ENCODE measurements around the gene DGKB.

Gene DGKB

DNA sequence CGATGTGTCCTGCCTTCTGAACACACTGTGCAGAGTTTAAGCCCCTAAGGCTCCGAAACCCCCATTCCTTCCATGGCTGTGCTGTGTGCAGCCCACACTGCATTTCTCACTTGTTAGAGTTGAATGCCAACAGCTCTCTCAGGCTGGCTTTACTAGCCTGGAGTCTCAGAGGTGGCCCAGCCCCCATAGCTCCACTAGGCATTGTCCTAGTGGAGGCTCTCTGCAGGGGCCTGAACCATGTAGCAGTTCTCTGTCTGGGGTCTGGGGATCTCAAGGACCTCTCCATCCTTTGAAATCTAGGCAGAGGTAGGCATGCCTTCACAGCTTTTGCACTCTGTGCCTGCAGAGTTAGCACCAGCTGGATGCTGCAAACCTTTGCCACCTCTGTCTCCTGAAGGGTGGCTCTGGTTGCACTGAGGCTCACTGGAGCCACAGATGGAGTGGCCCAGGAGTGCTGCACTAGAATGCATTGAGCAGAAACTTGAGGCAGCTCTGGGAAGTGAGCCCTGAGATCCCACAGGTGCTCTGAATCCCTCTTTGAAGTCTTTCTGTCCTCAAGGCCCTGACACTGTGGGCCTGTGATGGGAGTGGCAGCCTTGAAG, 301.7 kb downstream of the DGKB start:
- no peak overlapping the region for H3K9ac ChIP-seq (ENCODE audit: low read length in 2 of 2)
- H3K9me3 ChIP-seq (ENCODE audit: control insufficient read depth in 2 of 2, low read length in 2 of 2): no peaks in the 10 kb centered on the region
- no peaks in the 10 kb centered on the region for H3K27me3 ChIP-seq (ENCODE audit: control insufficient read depth in 1 of 2, insufficient read depth in 2 of 2, low read length in 2 of 2)
- H3K4me3 ChIP-seq (ENCODE audit: low read length in 2 of 2): no peak overlapping the region
- H3K4me1 ChIP-seq (ENCODE audit: control insufficient read depth, insufficient read depth, low read length): no peaks in the 10 kb centered on the region
- no peak overlapping the region for H3K27ac ChIP-seq (ENCODE audit: low read length)
- no peaks in the 10 kb centered on the region for H3K36me3 ChIP-seq (ENCODE audit: control insufficient read depth in 2 of 2, insufficient read depth in 2 of 2, low read length in 2 of 2)

DNA sequence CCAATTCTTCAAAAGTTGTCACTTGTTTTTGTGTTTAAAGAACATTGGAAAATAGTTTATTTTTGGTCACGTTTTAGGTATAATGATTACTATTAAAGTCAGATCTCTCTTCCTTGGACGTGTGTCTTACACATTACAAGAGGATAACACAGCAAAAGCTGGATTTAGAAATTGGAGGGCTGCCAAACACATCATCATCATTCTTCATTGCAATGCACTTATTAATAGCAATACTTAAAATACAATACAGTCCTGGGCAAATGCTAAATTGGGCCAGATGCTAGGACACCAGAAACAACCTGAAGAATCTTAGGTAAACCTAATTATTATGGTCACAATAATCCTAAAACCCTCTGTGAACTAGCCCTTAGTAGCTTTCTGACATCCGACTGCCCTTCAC, 303.6 kb downstream of the DGKB start:
- H3K36me3 ChIP-seq (ENCODE audit: control insufficient read depth in 2 of 2, insufficient read depth in 2 of 2, low read length in 2 of 2): no peaks in the 10 kb centered on the region

DNA sequence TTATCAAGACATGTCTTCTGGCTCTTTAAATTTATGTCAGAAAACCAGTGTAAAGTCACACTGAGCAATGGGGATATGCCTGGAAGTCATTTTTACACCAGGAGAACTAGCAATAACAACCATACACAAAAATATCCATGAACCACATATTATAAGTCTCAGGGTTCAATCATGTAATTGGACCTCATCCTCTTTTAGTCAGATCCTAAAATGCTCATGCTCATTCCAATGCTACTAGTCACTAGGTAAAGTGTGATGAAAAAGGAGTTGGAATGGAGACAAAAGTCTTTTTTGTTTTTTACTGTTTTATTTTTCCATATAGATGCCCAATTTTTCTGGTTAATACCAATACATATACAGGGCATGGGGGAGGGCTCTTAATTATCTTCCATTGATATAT, 306.1 kb downstream of the DGKB start:
- Histone ChIP-seq H3K27ac (ENCODE audit: low read length) (no peak overlapping the region), H3K4me3 (ENCODE audit: low read length in 2 of 2) (no peak overlapping the region)

More for the DNA sequence above, 303.6 kb downstream of the DGKB start:
- H3K4me1 ChIP-seq (ENCODE audit: control insufficient read depth, insufficient read depth, low read length): no peaks in the 10 kb centered on the region
- H3K4me3 ChIP-seq (ENCODE audit: low read length in 2 of 2): no peak overlapping the region
- H3K9ac ChIP-seq (ENCODE audit: low read length in 2 of 2): no peak overlapping the region
- no peaks in the 10 kb centered on the region for H3K9me3 ChIP-seq (ENCODE audit: control insufficient read depth in 2 of 2, low read length in 2 of 2)
- H3K27me3 ChIP-seq (ENCODE audit: control insufficient read depth in 1 of 2, insufficient read depth in 2 of 2, low read length in 2 of 2): no peaks in the 10 kb centered on the region
- no peak overlapping the region for H3K27ac ChIP-seq (ENCODE audit: low read length)

DNA sequence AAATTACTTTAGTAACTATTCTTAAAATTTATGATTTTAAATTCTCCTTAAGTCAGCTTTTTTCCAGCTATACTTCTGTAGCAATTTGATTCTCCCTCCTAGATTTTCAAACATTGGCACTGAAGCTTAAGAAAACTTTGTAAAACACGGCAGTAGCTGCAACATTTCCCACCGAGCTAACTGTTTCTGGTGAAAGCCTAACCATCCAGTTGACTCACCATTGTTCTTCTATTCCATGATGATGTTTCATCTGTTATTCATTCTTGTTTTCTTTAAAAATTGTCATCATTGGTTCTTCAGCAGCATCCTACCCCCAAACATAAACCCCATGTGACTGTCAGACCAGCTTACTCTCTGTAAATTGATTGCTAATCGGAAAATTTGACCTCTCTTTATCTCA, 312.3 kb downstream of the DGKB start:
- Histone ChIP-seq H3K9ac (ENCODE audit: low read length in 2 of 2) (no peak overlapping the region), H3K36me3 (ENCODE audit: control insufficient read depth in 2 of 2, insufficient read depth in 2 of 2, low read length in 2 of 2) (no peaks in the 10 kb centered on the region), H3K4me3 (ENCODE audit: low read length in 2 of 2) (no peak overlapping the region), H3K4me1 (ENCODE audit: control insufficient read depth, insufficient read depth, low read length) (no peaks in the 10 kb centered on the region), H3K27me3 (ENCODE audit: control insufficient read depth in 1 of 2, insufficient read depth in 2 of 2, low read length in 2 of 2) (no peaks in the 10 kb centered on the region), H3K9me3 (ENCODE audit: control insufficient read depth in 2 of 2, low read length in 2 of 2) (peaks cover 2 to 4% of the 10 kb centered on the region in 2 donors), H3K27ac (ENCODE audit: low read length) (no peak overlapping the region)

More for the DNA sequence above, 306.1 kb downstream of the DGKB start:
- H3K9ac ChIP-seq (ENCODE audit: low read length in 2 of 2): no peak overlapping the region
- H3K27me3 ChIP-seq (ENCODE audit: control insufficient read depth in 1 of 2, insufficient read depth in 2 of 2, low read length in 2 of 2): no peaks in the 10 kb centered on the region
- no peaks in the 10 kb centered on the region for H3K4me1 ChIP-seq (ENCODE audit: control insufficient read depth, insufficient read depth, low read length)
- no peaks in the 10 kb centered on the region for H3K9me3 ChIP-seq (ENCODE audit: control insufficient read depth in 2 of 2, low read length in 2 of 2)
- H3K36me3 ChIP-seq (ENCODE audit: control insufficient read depth in 2 of 2, insufficient read depth in 2 of 2, low read length in 2 of 2): no peaks in the 10 kb centered on the region

DNA sequence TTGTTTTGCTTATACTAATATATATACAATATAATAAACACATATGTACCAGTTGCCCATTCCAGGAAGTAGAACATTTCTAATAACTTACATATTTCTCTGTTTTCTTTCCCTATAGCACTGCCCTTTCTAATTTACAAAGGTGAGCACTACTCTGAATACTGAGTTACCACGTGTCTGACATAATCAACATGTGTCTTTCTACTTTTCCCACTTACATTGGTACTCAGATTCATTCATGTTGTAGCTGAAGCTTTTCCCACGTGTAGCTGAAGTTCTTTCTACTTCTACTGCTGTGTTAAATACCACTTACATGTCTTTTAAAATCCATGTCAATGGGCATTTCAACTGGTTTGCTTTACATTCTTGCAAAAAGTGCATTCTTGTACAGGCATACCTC, 317.3 kb downstream of the DGKB start:
- Histone ChIP-seq H3K9me3 (ENCODE audit: control insufficient read depth in 2 of 2, low read length in 2 of 2) (peaks cover 2 to 5% of the 10 kb centered on the region in 2 donors), H3K27me3 (ENCODE audit: control insufficient read depth in 1 of 2, insufficient read depth in 2 of 2, low read length in 2 of 2) (no peaks in the 10 kb centered on the region), H3K4me3 (ENCODE audit: low read length in 2 of 2) (no peak overlapping the region), H3K36me3 (ENCODE audit: control insufficient read depth in 2 of 2, insufficient read depth in 2 of 2, low read length in 2 of 2) (no peaks in the 10 kb centered on the region), H3K27ac (ENCODE audit: low read length) (no peak overlapping the region), H3K9ac (ENCODE audit: low read length in 2 of 2) (no peak overlapping the region), H3K4me1 (ENCODE audit: control insufficient read depth, insufficient read depth, low read length) (no peaks in the 10 kb centered on the region)

DNA sequence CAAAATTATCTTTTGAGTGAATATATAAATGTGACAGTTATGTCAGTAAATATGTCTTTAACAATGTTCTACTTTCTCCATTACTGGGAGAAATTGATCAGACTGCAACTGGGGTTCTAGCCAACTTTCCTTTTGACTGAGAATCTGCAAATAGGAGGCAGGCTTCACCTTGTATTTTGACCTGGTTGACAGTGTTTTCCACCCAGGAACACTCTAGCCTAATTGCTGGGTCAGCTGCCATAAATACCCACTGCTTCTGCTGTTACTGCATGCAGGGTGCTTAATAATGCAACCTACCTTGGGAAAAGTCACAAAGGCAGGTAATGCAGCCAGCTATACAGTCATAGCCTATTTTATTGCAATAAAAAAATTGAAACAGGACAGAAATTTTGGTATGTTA, 319.0 kb downstream of the DGKB start:
- Histone ChIP-seq H3K9ac (ENCODE audit: low read length in 2 of 2) (no peak overlapping the region), H3K27ac (ENCODE audit: low read length) (no peak overlapping the region), H3K4me1 (ENCODE audit: control insufficient read depth, insufficient read depth, low read length) (no peaks in the 10 kb centered on the region), H3K9me3 (ENCODE audit: control insufficient read depth in 2 of 2, low read length in 2 of 2) (peaks cover 2 to 5% of the 10 kb centered on the region in 2 donors), H3K27me3 (ENCODE audit: control insufficient read depth in 1 of 2, insufficient read depth in 2 of 2, low read length in 2 of 2) (no peaks in the 10 kb centered on the region), H3K4me3 (ENCODE audit: low read length in 2 of 2) (no peak overlapping the region), H3K36me3 (ENCODE audit: control insufficient read depth in 2 of 2, insufficient read depth in 2 of 2, low read length in 2 of 2) (no peaks in the 10 kb centered on the region)

DNA sequence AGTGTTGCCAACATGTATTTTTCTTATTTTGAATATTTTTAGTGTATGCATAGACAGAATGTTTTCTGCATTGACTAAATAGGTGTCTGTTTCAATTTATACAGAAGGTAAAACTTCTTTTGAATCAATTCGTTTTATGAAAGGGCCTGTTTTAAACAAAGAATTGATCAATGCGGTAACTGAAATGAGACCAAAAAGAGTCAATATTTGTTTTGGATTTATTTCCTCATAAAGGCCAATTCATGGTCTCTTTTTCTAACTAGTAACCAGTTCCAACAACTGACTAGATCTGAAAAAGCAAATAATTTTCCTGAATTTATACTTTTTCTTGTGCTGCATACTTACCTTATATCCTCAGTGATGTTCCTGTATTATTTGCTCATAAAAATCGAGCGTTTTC, 320.5 kb downstream of the DGKB start:
- peaks cover 2 to 5% of the 10 kb centered on the region in 2 donors for H3K9me3 ChIP-seq (ENCODE audit: control insufficient read depth in 2 of 2, low read length in 2 of 2)
- no peak overlapping the region for H3K27ac ChIP-seq (ENCODE audit: low read length)
- H3K36me3 ChIP-seq (ENCODE audit: control insufficient read depth in 2 of 2, insufficient read depth in 2 of 2, low read length in 2 of 2): no peaks in the 10 kb centered on the region
- H3K27me3 ChIP-seq (ENCODE audit: control insufficient read depth in 1 of 2, insufficient read depth in 2 of 2, low read length in 2 of 2): no peaks in the 10 kb centered on the region
- no peak overlapping the region for H3K9ac ChIP-seq (ENCODE audit: low read length in 2 of 2)
- H3K4me1 ChIP-seq (ENCODE audit: control insufficient read depth, insufficient read depth, low read length): no peaks in the 10 kb centered on the region
- H3K4me3 ChIP-seq (ENCODE audit: low read length in 2 of 2): no peak overlapping the region

DNA sequence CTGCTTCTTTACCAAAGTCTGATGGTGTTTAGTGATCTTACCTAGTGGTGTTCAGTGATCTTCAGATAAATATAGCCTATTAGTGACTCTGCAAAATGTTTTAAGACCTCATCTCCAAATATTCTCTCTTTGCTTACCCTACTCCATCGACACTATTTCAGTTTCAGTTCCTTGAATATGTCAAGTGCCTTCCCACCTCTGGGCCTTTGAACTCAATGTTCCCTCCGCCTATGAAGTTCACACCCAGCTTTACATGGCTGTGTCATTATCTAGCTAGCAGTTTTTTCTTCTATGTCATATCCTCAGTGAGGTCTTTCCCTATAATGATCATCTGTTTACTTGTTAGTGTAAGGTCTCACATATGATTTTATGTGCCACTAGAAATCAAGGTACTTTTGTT, 322.6 kb downstream of the DGKB start:
- Histone ChIP-seq H3K4me1 (ENCODE audit: control insufficient read depth, insufficient read depth, low read length) (no peaks in the 10 kb centered on the region), H3K4me3 (ENCODE audit: low read length in 2 of 2) (no peak overlapping the region), H3K9me3 (ENCODE audit: control insufficient read depth in 2 of 2, low read length in 2 of 2) (no peaks in the 10 kb centered on the region), H3K27ac (ENCODE audit: low read length) (no peak overlapping the region), H3K27me3 (ENCODE audit: control insufficient read depth in 1 of 2, insufficient read depth in 2 of 2, low read length in 2 of 2) (no peaks in the 10 kb centered on the region), H3K36me3 (ENCODE audit: control insufficient read depth in 2 of 2, insufficient read depth in 2 of 2, low read length in 2 of 2) (no peaks in the 10 kb centered on the region), H3K9ac (ENCODE audit: low read length in 2 of 2) (no peak overlapping the region)

DNA sequence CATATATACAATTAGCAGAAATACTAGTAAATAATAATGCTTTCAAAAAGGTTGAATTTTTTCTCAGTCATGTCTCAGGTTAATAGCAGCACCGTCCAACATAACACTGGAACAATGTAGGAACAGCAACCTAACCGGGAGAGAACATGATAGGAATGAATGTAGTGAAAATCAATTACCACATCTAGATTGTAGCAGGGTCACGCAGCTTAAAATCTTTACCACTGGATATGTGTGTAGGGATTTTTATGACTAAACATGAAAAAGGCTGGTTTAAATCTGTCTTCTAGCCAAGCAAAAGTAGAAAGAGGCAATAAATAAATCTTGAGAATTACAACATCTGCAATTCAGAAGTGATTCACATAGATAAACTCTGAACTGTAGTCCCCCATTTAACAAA, 326.0 kb downstream of the DGKB start:
- H3K36me3 ChIP-seq (ENCODE audit: control insufficient read depth in 2 of 2, insufficient read depth in 2 of 2, low read length in 2 of 2): no peaks in the 10 kb centered on the region
- H3K27ac ChIP-seq (ENCODE audit: low read length): no peak overlapping the region
- H3K9me3 ChIP-seq (ENCODE audit: control insufficient read depth in 2 of 2, low read length in 2 of 2): no peaks in the 10 kb centered on the region
- no peaks in the 10 kb centered on the region for H3K4me1 ChIP-seq (ENCODE audit: control insufficient read depth, insufficient read depth, low read length)
- H3K27me3 ChIP-seq (ENCODE audit: control insufficient read depth in 1 of 2, insufficient read depth in 2 of 2, low read length in 2 of 2): no peaks in the 10 kb centered on the region
- H3K9ac ChIP-seq (ENCODE audit: low read length in 2 of 2): no peak overlapping the region
- H3K4me3 ChIP-seq (ENCODE audit: low read length in 2 of 2): no peak overlapping the region

DNA sequence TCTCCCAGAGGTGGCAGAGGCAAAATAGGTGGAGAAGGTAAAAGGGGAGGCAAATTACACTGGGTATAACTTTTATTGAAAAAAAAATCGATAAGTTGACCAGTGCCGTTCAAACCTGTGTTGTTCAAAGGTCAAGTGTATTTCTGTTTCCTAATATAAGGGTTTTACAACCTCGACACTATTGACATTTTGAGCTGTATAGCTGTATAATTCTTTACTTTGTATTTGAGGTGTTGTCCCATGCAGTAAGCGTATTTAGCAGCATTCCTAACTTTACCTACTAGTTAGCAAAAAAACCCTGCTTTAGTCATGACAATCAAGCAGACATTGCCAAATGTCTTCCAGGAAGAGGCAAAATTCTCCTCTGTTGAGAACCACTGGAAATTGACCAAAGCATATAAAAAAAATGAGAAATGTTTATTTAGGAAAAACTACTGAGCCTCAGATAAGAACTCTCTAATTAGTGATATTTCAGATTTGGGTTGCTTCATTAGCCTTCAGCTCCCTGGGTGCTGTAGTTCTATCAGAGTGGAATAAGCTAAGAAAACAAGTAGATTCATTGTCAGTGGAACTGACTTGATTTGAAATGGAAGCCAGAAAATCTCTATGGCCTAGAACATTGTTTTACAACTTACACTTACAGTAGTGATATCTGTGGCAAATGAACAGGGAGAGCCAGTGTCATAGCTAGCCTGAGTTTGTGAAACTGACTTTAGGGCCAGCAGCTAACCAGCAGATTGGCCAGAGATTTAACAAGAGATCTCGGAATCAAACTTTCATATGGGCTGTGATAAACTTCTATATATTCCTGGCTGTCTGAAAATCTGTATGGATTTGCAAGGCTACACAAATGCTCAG, 331.6 kb downstream of the DGKB start:
- H3K27me3 ChIP-seq (ENCODE audit: control insufficient read depth in 1 of 2, insufficient read depth in 2 of 2, low read length in 2 of 2): no peaks in the 10 kb centered on the region
- H3K9ac ChIP-seq (ENCODE audit: low read length in 2 of 2): no peak overlapping the region
- H3K36me3 ChIP-seq (ENCODE audit: control insufficient read depth in 2 of 2, insufficient read depth in 2 of 2, low read length in 2 of 2): no peaks in the 10 kb centered on the region
- no peaks in the 10 kb centered on the region for H3K4me1 ChIP-seq (ENCODE audit: control insufficient read depth, insufficient read depth, low read length)
- H3K4me3 ChIP-seq (ENCODE audit: low read length in 2 of 2): no peak overlapping the region
- H3K9me3 ChIP-seq (ENCODE audit: control insufficient read depth in 2 of 2, low read length in 2 of 2): no peaks in the 10 kb centered on the region
- no peak overlapping the region for H3K27ac ChIP-seq (ENCODE audit: low read length)

DNA sequence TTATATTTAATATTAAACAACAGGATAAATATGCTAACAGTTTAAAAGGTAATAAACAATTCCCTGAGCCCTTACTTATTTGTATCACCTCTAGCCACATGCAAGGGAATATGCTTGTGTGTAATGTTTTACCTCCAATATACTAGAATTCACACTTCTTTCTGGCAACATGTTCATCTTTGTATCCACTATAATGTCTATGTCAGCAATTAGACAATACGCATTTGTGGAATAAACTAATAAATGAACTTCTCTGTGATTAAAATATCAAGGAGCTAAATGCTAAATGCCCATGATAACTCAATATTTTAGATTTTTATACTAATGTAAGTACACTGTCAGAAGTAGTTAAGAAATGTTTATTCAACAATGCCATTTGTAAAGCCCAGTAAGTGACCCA, 350.5 kb downstream of the DGKB start:
- H3K27me3 ChIP-seq (ENCODE audit: control insufficient read depth in 1 of 2, insufficient read depth in 2 of 2, low read length in 2 of 2): no peaks in the 10 kb centered on the region
- H3K9me3 ChIP-seq (ENCODE audit: control insufficient read depth in 2 of 2, low read length in 2 of 2): no peaks in the 10 kb centered on the region
- no peaks in the 10 kb centered on the region for H3K36me3 ChIP-seq (ENCODE audit: control insufficient read depth in 2 of 2, insufficient read depth in 2 of 2, low read length in 2 of 2)
- H3K27ac ChIP-seq (ENCODE audit: low read length): no peak overlapping the region
- no peaks in the 10 kb centered on the region for H3K4me1 ChIP-seq (ENCODE audit: control insufficient read depth, insufficient read depth, low read length)
- no peak overlapping the region for H3K4me3 ChIP-seq (ENCODE audit: low read length in 2 of 2)
- no peak overlapping the region for H3K9ac ChIP-seq (ENCODE audit: low read length in 2 of 2)
